ENCODE measurements around the gene RAD50. TPM values are rescaled to one million over a fixed set of nuclear protein-coding genes. Genes with fewer than 3 reads are reported as not detected.

The RAD50 gene
- total RNA-seq, 4 donors from 2014 or later, result 24.0 to 39.9 (median 29.3) TPM

- Histone ChIP-seq H3K9me3 (no peaks in the 10 kb centered on the region), H3K4me1 (no peaks in the 10 kb centered on the region), H3K4me3 (no peak overlapping the region), H3K27ac (replicated peaks in 1 of 4) (no peak overlapping the region), H3K36me3 (peaks cover 28 to 100% (median 62%) of the 10 kb centered on the region in 4 donors), H3K27me3 (no peaks in the 10 kb centered on the region)
- 70% methylated on average over 1 of the region's 1 CpG for WGBS
- intact Hi-C loops (cut with DNase I), result no loop called here
- DNase-seq (ENCODE audit: extremely low spot score), result no peak
- TF ChIP-seq POLR2AphosphoS5 (IDR thresholded peaks at IDR 0.05), result no peak
- TF ChIP-seq POLR2A (IDR thresholded peaks at IDR 0.05; ENCODE audit: low read depth), result no peak
- TF ChIP-seq EP300 (IDR thresholded peaks at IDR 0.05), result no peak
- TF ChIP-seq CTCF (IDR thresholded peaks at IDR 0.05), result no peak
Observed at GRCh38 chr5:132612846-132613245, 56.1 kb downstream of the RAD50 start.

- Histone ChIP-seq H3K36me3 (peaks cover 31 to 84% (median 33%) of the 10 kb centered on the region in 4 donors), H3K27ac (replicated peaks in 1 of 4) (no peak overlapping the region), H3K27me3 (no peaks in the 10 kb centered on the region), H3K9me3 (no peaks in the 10 kb centered on the region), H3K4me1 (no peaks in the 10 kb centered on the region), H3K4me3 (no peak overlapping the region)
- intact Hi-C loops (cut with DNase I), result no loop called here
- no peak for DNase-seq (ENCODE audit: extremely low spot score)
- no peak for TF ChIP-seq EP300 (IDR thresholded peaks at IDR 0.05)
- TF ChIP-seq POLR2AphosphoS5 (IDR thresholded peaks at IDR 0.05), result no peak
- TF ChIP-seq CTCF (IDR thresholded peaks at IDR 0.05), result no peak
- TF ChIP-seq POLR2A (IDR thresholded peaks at IDR 0.05; ENCODE audit: low read depth), result no peak
Observed at GRCh38 chr5:132621699-132622098, 64.9 kb downstream of the RAD50 start.

- DNase-seq (ENCODE audit: extremely low spot score), result no peak
- Histone ChIP-seq H3K27me3 (no peaks in the 10 kb centered on the region), H3K9me3 (no peaks in the 10 kb centered on the region), H3K27ac (replicated peaks in 1 of 4) (no peak overlapping the region), H3K4me3 (no peak overlapping the region), H3K4me1 (no peaks in the 10 kb centered on the region), H3K36me3 (peaks cover 29 to 75% (median 31%) of the 10 kb centered on the region in 4 donors)
- TF ChIP-seq POLR2A (IDR thresholded peaks at IDR 0.05; ENCODE audit: low read depth) (no peak), POLR2AphosphoS5 (IDR thresholded peaks at IDR 0.05) (no peak), EP300 (IDR thresholded peaks at IDR 0.05) (no peak), CTCF (IDR thresholded peaks at IDR 0.05) (no peak)
- intact Hi-C loops (cut with DNase I), result no loop called here
Observed at GRCh38 chr5:132622608-132623007, 65.8 kb downstream of the RAD50 start.

GRCh38 chr5:132627470-132627869 lies 70.7 kb downstream of the RAD50 start:
- no peak for DNase-seq (ENCODE audit: extremely low spot score)
- H3K36me3 ChIP-seq, result peaks cover 25 to 67% (median 30%) of the 10 kb centered on the region in 4 donors
- H3K27me3 ChIP-seq, result no peaks in the 10 kb centered on the region
- no peaks in the 10 kb centered on the region for H3K4me1 ChIP-seq
- TF ChIP-seq EP300 (IDR thresholded peaks at IDR 0.05), result no peak
- TF ChIP-seq POLR2AphosphoS5 (IDR thresholded peaks at IDR 0.05), result no peak
- TF ChIP-seq POLR2A (IDR thresholded peaks at IDR 0.05; ENCODE audit: low read depth), result no peak
- TF ChIP-seq CTCF (IDR thresholded peaks at IDR 0.05), result no peak
- no peak overlapping the region for H3K4me3 ChIP-seq
- no peak overlapping the region for H3K27ac ChIP-seq (replicated peaks in 1 of 4)
- intact Hi-C loops (cut with DNase I), result no loop called here
- 89% methylated on average over 2 of the region's 2 CpGs for WGBS
- H3K9me3 ChIP-seq, result no peaks in the 10 kb centered on the region

- no peaks in the 10 kb centered on the region for H3K4me1 ChIP-seq
- no peak for DNase-seq (ENCODE audit: extremely low spot score)
- no peak overlapping the region for H3K27ac ChIP-seq (replicated peaks in 1 of 4)
- no peaks in the 10 kb centered on the region for H3K9me3 ChIP-seq
- 94% methylated on average over 2 of the region's 2 CpGs for WGBS
- intact Hi-C loops (cut with DNase I), result no loop called here
- H3K4me3 ChIP-seq, result no peak overlapping the region
- TF ChIP-seq POLR2AphosphoS5 (IDR thresholded peaks at IDR 0.05) (no peak), CTCF (IDR thresholded peaks at IDR 0.05) (no peak), POLR2A (IDR thresholded peaks at IDR 0.05; ENCODE audit: low read depth) (no peak), EP300 (IDR thresholded peaks at IDR 0.05) (no peak)
- H3K36me3 ChIP-seq, result peaks cover 16 to 59% (median 26%) of the 10 kb centered on the region in 4 donors
- H3K27me3 ChIP-seq, result no peaks in the 10 kb centered on the region
Observed at GRCh38 chr5:132628814-132629213, 72.0 kb downstream of the RAD50 start.

All from esophagus muscularis mucosa (tissue), 4 donors.